K562 (cell line): Measurements from ENCODE around the gene FAM149A. TPM values are rescaled to one million over a fixed set of nuclear protein-coding genes. Genes with fewer than 3 reads are reported as not detected.

ENCODE experiments used
- CBX1 ChIP-seq: sonication (generic); IDR thresholded peaks from 2 replicates; pipeline ENCODE4 v1.6.1; 2016; ENCODE audit warnings: antibody characterized with exemption, low read depth, mild to moderate bottlenecking
- CHD4 ChIP-seq: fragments of 200-600 bp; sonication (generic); IDR thresholded peaks from 3 replicates; pipeline ENCODE4 v1.6.1; 2012; ENCODE audit warnings: low read depth, mild to moderate bottlenecking, mixed read lengths, low read length, inconsistent platforms; ENCODE audit not compliant: insufficient read depth, insufficient replicate concordance, poor library complexity, severe bottlenecking
- EP300 ChIP-seq: IDR thresholded peaks from 2 replicates; pipeline ENCODE4 v1.6.1; 2012; ENCODE audit warnings: low read length, improper control_type of control experiment
- ERF ChIP-seq: fragments of 450-650 bp; formaldehyde crosslinking; IDR thresholded peaks from 2 replicates; pipeline ENCODE4 v1.4.0; 2020; ENCODE audit warnings: mild to moderate bottlenecking, mixed read lengths
- ESRRB ChIP-seq: fragments of 250-450 bp; sonication (Bioruptor Pico); IDR thresholded peaks from 2 replicates; pipeline ENCODE4 v1.5.0; 2020; ENCODE audit warnings: mild to moderate bottlenecking, moderate library complexity, borderline replicate concordance
- ETV5 ChIP-seq: sonication (generic); formaldehyde crosslinking; IDR thresholded peaks from 2 replicates; pipeline ENCODE4 v1.4.0; 2020; ENCODE audit warnings: low read depth, mild to moderate bottlenecking, missing genetic modification reagents
- FOXP1 ChIP-seq: sonication (generic); formaldehyde crosslinking; IDR thresholded peaks from 2 replicates; pipeline ENCODE4 v1.8.0; 2022; ENCODE audit warnings: mild to moderate bottlenecking, missing genetic modification reagents
- GABPA ChIP-seq: fragments of 200-800 bp; sonication (Bioruptor generic); conservative IDR thresholded peaks from 2 replicates; pipeline ENCODE4 v1.6.1; 2016; ENCODE audit warnings: low read depth, missing genetic modification characterization, missing compliant biosample characterization
- HIVEP1 ChIP-seq: fragments of 250-450 bp; sonication (Bioruptor Pico); IDR thresholded peaks from 2 replicates; pipeline ENCODE4 v1.4.0; 2020; ENCODE audit warnings: mild to moderate bottlenecking
- NFRKB ChIP-seq: fragments of 450-650 bp; IDR thresholded peaks from 2 replicates; pipeline ENCODE4 v1.6.1; 2016; ENCODE audit warnings: low read depth
- NRF1 ChIP-seq, 2 experiments: fragments of 450-650 bp; IDR thresholded peaks in 1 of 2; conservative IDR thresholded peaks in 1 of 2; 2 replicates each; pipeline ENCODE4 v1.6.1; 2014; ENCODE audit warnings: mild to moderate bottlenecking in 2 of 2
- PCBP2 ChIP-seq: fragments of 200-400 bp; formaldehyde crosslinking; IDR thresholded peaks from 2 replicates; pipeline ENCODE4 v1.6.1; 2018; ENCODE audit warnings: low read length, low read depth, mild to moderate bottlenecking, moderate library complexity; ENCODE audit not compliant: poor library complexity, severe bottlenecking
- SMAD1 ChIP-seq: fragments of 150-350 bp; IDR thresholded peaks from 2 replicates; pipeline ENCODE4 v1.6.1; 2014; ENCODE audit warnings: low read length, low read depth; ENCODE audit not compliant: partially characterized antibody
- TARDBP ChIP-seq: fragments of 450-650 bp; IDR thresholded peaks from 2 replicates; pipeline ENCODE4 v1.6.1; 2016
- TCF7 ChIP-seq: sonication (generic); IDR thresholded peaks from 2 replicates; pipeline ENCODE4 v1.6.1; 2016; ENCODE audit warnings: antibody characterized with exemption, borderline replicate concordance
- TEAD2 ChIP-seq: fragments of 450-650 bp; IDR thresholded peaks from 2 replicates; pipeline ENCODE4 v1.6.1; 2016; ENCODE audit warnings: missing genetic modification characterization, control low read depth, missing compliant biosample characterization
- ZNF586 ChIP-seq: fragments of 450-650 bp; formaldehyde crosslinking; conservative IDR thresholded peaks from 2 replicates; pipeline ENCODE4 v1.4.0; 2020; ENCODE audit warnings: mild to moderate bottlenecking, moderate library complexity
- polyA plus RNA-seq, 8 experiments: library from polyadenylated mRNA; depleted of rRNA in 4 of 8; stranded (reverse) in 5 of 8; unstranded in 3 of 8; fragments of >200 nt; fragmentation: Nextera tagmentation in 2 of 8; fragmentation: Illumina TruSeq in 1 of 8; extraction: Ambion mirVana in 2 of 8; extraction: Trizol in 1 of 8; gene quantifications; 2 replicates each; pipeline versions ENCODE4 v1.2.1 to v1.2.3, GENCODE V29; 2011 to 2014; ENCODE audit warnings: inconsistent platforms in 1 of 8, missing spikeins in 1 of 8
- total RNA-seq, 7 experiments: library from RNA; depleted of rRNA in 6 of 7; stranded (reverse); fragments of >200 nt in 6 of 7; fragmentation: Illumina TruSeq in 2 of 7; extraction: Trizol in 2 of 7; gene quantifications; 2 replicates each; pipeline versions ENCODE4 v1.2.1 to v1.2.3, GENCODE V29; 2011 to 2021; ENCODE audit warnings: low replicate concordance in 1 of 7
- TF ChIP-seq, protein P1 (sequence below): sonication (generic); formaldehyde crosslinking; IDR thresholded peaks from 2 replicates; pipeline ENCODE4 v1.8.0; 2022; ENCODE audit warnings: mild to moderate bottlenecking, missing genetic modification reagents
- TF ChIP-seq, protein P2 (sequence below): IDR thresholded peaks from 2 replicates; pipeline ENCODE4 v1.6.1; 2011; ENCODE audit not compliant: insufficient read length; ENCODE audit errors: extremely low read depth
- TF ChIP-seq, protein P3 (sequence below): fragments of 250-450 bp; sonication (Bioruptor Pico); IDR thresholded peaks from 2 replicates; pipeline ENCODE4 v1.8.0; 2022; ENCODE audit warnings: moderate library complexity, mild to moderate bottlenecking, inconsistent platforms

FAM149A gene
- total and polyA plus RNA-seq, 9 of the 15 experiments (the other 6 are each of a cell fraction or from before 2014, with no cell fraction given), result not detected

DNA sequence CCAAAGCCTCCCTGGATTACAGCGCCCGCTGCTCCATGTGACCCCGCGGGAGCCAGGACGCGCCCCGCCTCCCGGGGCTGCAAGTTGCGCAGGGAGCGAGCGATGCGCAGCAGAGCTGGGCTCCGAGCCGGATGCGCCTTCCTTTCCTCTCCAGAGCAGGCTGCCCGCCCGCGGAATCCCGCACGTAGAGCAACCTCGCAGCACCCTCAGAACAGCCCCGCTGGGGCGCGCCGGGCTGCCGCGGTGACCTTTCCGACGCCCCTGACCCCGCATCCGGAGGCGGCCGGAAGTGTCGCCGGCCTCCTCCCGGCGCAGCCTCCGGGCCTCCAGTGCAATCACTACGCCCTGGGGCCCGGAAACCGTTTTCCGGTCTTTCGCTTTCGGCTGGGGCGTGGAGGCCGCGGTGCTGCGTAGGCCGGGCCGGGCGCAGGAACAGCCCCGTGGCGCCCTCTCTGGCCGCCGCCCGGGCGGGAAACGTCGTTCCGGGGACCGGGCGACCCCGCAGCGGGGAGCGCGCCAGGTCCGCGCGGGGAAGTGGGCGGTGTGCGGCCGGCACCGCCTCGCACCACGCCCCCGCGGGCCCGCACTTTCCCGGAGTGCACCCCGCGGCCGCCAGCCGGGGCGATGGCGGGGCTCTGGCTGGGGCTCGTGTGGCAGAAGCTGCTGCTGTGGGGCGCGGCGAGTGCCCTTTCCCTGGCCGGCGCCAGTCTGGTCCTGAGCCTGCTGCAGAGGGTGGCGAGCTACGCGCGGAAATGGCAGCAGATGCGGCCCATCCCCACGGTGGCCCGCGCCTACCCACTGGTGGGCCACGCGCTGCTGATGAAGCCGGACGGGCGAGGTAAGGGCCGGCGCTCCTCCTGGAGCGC is 86.9 kb downstream of the FAM149A start, which contains the start of gene CYP4V2 (continued):
- 0 out of 2 replicates have a peak, but pooled peaks have one; percentile 13 for TF ChIP-seq FOXP1 (CRISPR knock-in tag)
- no peak for TF ChIP-seq TCF7
- TF ChIP-seq, protein P1, sequence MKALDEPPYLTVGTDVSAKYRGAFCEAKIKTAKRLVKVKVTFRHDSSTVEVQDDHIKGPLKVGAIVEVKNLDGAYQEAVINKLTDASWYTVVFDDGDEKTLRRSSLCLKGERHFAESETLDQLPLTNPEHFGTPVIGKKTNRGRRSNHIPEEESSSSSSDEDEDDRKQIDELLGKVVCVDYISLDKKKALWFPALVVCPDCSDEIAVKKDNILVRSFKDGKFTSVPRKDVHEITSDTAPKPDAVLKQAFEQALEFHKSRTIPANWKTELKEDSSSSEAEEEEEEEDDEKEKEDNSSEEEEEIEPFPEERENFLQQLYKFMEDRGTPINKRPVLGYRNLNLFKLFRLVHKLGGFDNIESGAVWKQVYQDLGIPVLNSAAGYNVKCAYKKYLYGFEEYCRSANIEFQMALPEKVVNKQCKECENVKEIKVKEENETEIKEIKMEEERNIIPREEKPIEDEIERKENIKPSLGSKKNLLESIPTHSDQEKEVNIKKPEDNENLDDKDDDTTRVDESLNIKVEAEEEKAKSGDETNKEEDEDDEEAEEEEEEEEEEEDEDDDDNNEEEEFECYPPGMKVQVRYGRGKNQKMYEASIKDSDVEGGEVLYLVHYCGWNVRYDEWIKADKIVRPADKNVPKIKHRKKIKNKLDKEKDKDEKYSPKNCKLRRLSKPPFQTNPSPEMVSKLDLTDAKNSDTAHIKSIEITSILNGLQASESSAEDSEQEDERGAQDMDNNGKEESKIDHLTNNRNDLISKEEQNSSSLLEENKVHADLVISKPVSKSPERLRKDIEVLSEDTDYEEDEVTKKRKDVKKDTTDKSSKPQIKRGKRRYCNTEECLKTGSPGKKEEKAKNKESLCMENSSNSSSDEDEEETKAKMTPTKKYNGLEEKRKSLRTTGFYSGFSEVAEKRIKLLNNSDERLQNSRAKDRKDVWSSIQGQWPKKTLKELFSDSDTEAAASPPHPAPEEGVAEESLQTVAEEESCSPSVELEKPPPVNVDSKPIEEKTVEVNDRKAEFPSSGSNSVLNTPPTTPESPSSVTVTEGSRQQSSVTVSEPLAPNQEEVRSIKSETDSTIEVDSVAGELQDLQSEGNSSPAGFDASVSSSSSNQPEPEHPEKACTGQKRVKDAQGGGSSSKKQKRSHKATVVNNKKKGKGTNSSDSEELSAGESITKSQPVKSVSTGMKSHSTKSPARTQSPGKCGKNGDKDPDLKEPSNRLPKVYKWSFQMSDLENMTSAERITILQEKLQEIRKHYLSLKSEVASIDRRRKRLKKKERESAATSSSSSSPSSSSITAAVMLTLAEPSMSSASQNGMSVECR (CRISPR knock-in tag), result peak; percentile 51; the same call in 1 of the 2 replicates
- TF ChIP-seq ZNF586 (CRISPR knock-in tag), result no peak
- TF ChIP-seq NFRKB, result no peak; the same call in 1 of the 2 replicates
- no peak for TF ChIP-seq HIVEP1
- TF ChIP-seq CHD4, result no peak
- TF ChIP-seq GABPA, result peak; percentile 98
- TF ChIP-seq CBX1, result no peak; the same call in 1 of the 2 replicates
- TF ChIP-seq, protein P2, sequence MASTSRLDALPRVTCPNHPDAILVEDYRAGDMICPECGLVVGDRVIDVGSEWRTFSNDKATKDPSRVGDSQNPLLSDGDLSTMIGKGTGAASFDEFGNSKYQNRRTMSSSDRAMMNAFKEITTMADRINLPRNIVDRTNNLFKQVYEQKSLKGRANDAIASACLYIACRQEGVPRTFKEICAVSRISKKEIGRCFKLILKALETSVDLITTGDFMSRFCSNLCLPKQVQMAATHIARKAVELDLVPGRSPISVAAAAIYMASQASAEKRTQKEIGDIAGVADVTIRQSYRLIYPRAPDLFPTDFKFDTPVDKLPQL, result no peak
- no peak for TF ChIP-seq SMAD1
- peak; percentile 93 for TF ChIP-seq TARDBP
- TF ChIP-seq, protein P3, sequence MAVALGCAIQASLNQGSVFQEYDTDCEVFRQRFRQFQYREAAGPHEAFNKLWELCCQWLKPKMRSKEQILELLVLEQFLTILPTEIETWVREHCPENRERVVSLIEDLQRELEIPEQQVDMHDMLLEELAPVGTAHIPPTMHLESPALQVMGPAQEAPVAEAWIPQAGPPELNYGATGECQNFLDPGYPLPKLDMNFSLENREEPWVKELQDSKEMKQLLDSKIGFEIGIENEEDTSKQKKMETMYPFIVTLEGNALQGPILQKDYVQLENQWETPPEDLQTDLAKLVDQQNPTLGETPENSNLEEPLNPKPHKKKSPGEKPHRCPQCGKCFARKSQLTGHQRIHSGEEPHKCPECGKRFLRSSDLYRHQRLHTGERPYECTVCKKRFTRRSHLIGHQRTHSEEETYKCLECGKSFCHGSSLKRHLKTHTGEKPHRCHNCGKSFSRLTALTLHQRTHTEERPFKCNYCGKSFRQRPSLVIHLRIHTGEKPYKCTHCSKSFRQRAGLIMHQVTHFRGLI (CRISPR knock-in tag), result no peak
- no peak for TF ChIP-seq TEAD2 (tag)
- no peak for TF ChIP-seq ESRRB (CRISPR knock-in tag)
- TF ChIP-seq NRF1 (conservative IDR thresholded peaks at IDR 0.05 in 1 of 2, IDR thresholded peaks at IDR 0.05 in 1 of 2), result peak; percentile 89 to 91
- TF ChIP-seq EP300, result peak; percentile 57; the same call in 1 of the 2 replicates
- no peak for TF ChIP-seq PCBP2
- TF ChIP-seq ERF (CRISPR knock-in tag), result no peak
- peak; percentile 100 for TF ChIP-seq ETV5
